H1 (cell line): ENCODE data around the gene MALT1. TPM values are rescaled to one million over a fixed set of nuclear protein-coding genes. Genes with fewer than 3 reads are reported as not detected.

Experiments
- CTCF ChIA-PET: fragments of 300-600 bp; sonication (Branson Sonifier 250); formaldehyde crosslinking; loops from one replicate; lab custom pipeline; 2021; ENCODE audit not compliant: partially characterized antibody; lab: Charles Lee
- POLR2A ChIA-PET: fragments of 300-600 bp; sonication (Branson Sonifier 250); formaldehyde crosslinking; loops from one replicate; lab custom pipeline; 2021; ENCODE audit warnings: inconsistent platforms; ENCODE audit not compliant: partially characterized antibody; lab: Charles Lee
- DNase-seq, 2 experiments: peaks; one replicate each; pipeline versions ENCODE4 v3.0.0 to v3.0.0-alpha.2; 2010 to 2022; ENCODE audit warnings: low spot score in 2 of 2, low read depth in 1 of 2, mixed read lengths in 1 of 2
- FAIRE-seq: peaks from 2 replicates; lab custom pipeline; 2011; peaks lifted over from hg19 to GRCh38; lab: Jason Lieb, UNC
- H2AFZ ChIP-seq: 2 replicates; pipeline ENCODE4 v1.8.1; 2012; ENCODE audit warnings: low read length, inconsistent platforms
- H2AK5ac ChIP-seq: 2 replicates; pipeline ENCODE4 v1.6.1; 2013; ENCODE audit warnings: low read depth, low read length
- H2BK120ac ChIP-seq: replicated peaks from 2 replicates; pipeline ENCODE3; 2013; ENCODE audit warnings: low read depth, low read length, inconsistent platforms
- H2BK12ac ChIP-seq: 2 replicates; pipeline ENCODE4 v1.6.1; 2013; ENCODE audit warnings: low read depth, low read length
- H2BK15ac ChIP-seq: 2 replicates; pipeline ENCODE4 v1.6.1; 2013; ENCODE audit warnings: low read length
- H2BK20ac ChIP-seq: 2 replicates; pipeline ENCODE4 v1.6.1; 2013; ENCODE audit warnings: low read length
- H2BK5ac ChIP-seq: 2 replicates; pipeline ENCODE4 v1.6.1; 2013; ENCODE audit warnings: low read depth, low read length
- H3K14ac ChIP-seq: 2 replicates; pipeline ENCODE4 v1.6.1; 2013; ENCODE audit warnings: inconsistent platforms; ENCODE audit not compliant: insufficient read length
- H3K18ac ChIP-seq: 2 replicates; pipeline ENCODE4 v1.6.1; 2013; ENCODE audit warnings: low read length; ENCODE audit errors: extremely low read depth
- H3K23ac ChIP-seq: 2 replicates; pipeline ENCODE4 v1.6.1; 2013; ENCODE audit warnings: inconsistent platforms; ENCODE audit not compliant: insufficient read length
- H3K23me2 ChIP-seq: 2 replicates; pipeline ENCODE4 v1.6.1; 2013; ENCODE audit warnings: low read depth, low read length
- H3K27ac ChIP-seq: 2 replicates; pipeline ENCODE4 v1.6.1; 2011; ENCODE audit warnings: low read depth, low read length, inconsistent platforms
- H3K27me3 ChIP-seq, 4 experiments: replicated peaks in 1 of 4; 1 replicate in 1 of 4; 2 replicates in 3 of 4; pipeline versions ENCODE4 v1.6.1 to v1.8.1; 2011 to 2013; ENCODE audit warnings: low read length in 3 of 4, mild to moderate bottlenecking in 3 of 4, inconsistent platforms in 2 of 4, mixed read lengths in 2 of 4, moderate library complexity in 1 of 4; ENCODE audit not compliant: control insufficient read depth in 3 of 4, insufficient read depth in 3 of 4; ENCODE audit errors: extremely low read depth in 1 of 4
- H3K36me3 ChIP-seq, 4 experiments: 2 replicates each; pipeline versions ENCODE4 v1.6.1 to v1.8.1; 2011 to 2013; ENCODE audit warnings: mild to moderate bottlenecking in 4 of 4, low read length in 3 of 4, moderate library complexity in 2 of 4, control low read depth in 1 of 4, inconsistent platforms in 1 of 4; ENCODE audit not compliant: insufficient read depth in 4 of 4, control insufficient read depth in 2 of 4
- H3K4ac ChIP-seq: replicated peaks from 2 replicates; pipeline ENCODE3; 2013; ENCODE audit warnings: low read length, low read depth, mixed read lengths, inconsistent platforms; ENCODE audit not compliant: insufficient read length
- H3K4me1 ChIP-seq, 4 experiments: replicated peaks in 1 of 4; 1 replicate in 1 of 4; 2 replicates in 3 of 4; pipeline versions ENCODE4 v1.6.1 to v1.8.1; 2011 to 2013; ENCODE audit warnings: low read length in 3 of 4, inconsistent platforms in 2 of 4, mixed read lengths in 1 of 4; ENCODE audit not compliant: insufficient read depth in 4 of 4, control insufficient read depth in 3 of 4
- H3K4me2 ChIP-seq, 2 experiments: 2 replicates each; pipeline versions ENCODE4 v1.6.1 to v1.8.1; 2011 to 2013; ENCODE audit warnings: low read depth in 2 of 2, low read length in 2 of 2, control low read depth in 1 of 2, inconsistent platforms in 1 of 2, mild to moderate bottlenecking in 1 of 2; ENCODE audit not compliant: insufficient read depth in 1 of 2
- H3K4me3 ChIP-seq, 4 experiments: fragments of 200-600, 300-600 bp in 1 of 4; sonication (generic), shearing (Covaris generic), sonication (Bioruptor Twin) in 1 of 4; 2 replicates each; pipeline versions ENCODE4 v1.5.1 to v1.8.1; 2011 to 2016; ENCODE audit warnings: low read length in 4 of 4, low read depth in 3 of 4, control low read depth in 2 of 4, inconsistent platforms in 2 of 4, mild to moderate bottlenecking in 2 of 4, mixed read lengths in 1 of 4, moderate library complexity in 1 of 4; ENCODE audit not compliant: insufficient read depth in 2 of 4; ENCODE audit errors: extremely low read depth in 1 of 4
- H3K56ac ChIP-seq: replicated peaks from 2 replicates; pipeline ENCODE3; 2013; ENCODE audit warnings: low read depth, mild to moderate bottlenecking, mixed read lengths, low read length, inconsistent platforms; ENCODE audit not compliant: insufficient read length
- H3K79me1 ChIP-seq: 2 replicates; pipeline ENCODE4 v1.6.1; 2013; ENCODE audit warnings: low read depth, low read length, control low read depth
- H3K79me2 ChIP-seq, 2 experiments: 2 replicates each; pipeline versions ENCODE4 v1.6.1 to v1.8.1; 2012 to 2013; ENCODE audit warnings: low read length in 2 of 2, mild to moderate bottlenecking in 2 of 2, inconsistent platforms in 1 of 2; ENCODE audit not compliant: insufficient read depth in 2 of 2, control insufficient read depth in 1 of 2
- H3K9ac ChIP-seq, 4 experiments: replicated peaks in 1 of 4; 1 replicate in 1 of 4; 2 replicates in 3 of 4; pipeline versions ENCODE4 v1.6.1 to v1.8.1; 2011 to 2013; ENCODE audit warnings: low read depth in 3 of 4, low read length in 3 of 4, control low read depth in 2 of 4, mild to moderate bottlenecking in 2 of 4, moderate library complexity in 2 of 4, inconsistent platforms in 1 of 4; ENCODE audit errors: extremely low read depth in 1 of 4
- H3K9me3 ChIP-seq, 2 experiments: 2 replicates each; pipeline versions ENCODE4 v1.6.1 to v1.8.1; 2012 to 2013; ENCODE audit warnings: mild to moderate bottlenecking in 2 of 2, moderate library complexity in 2 of 2, control low read depth in 1 of 2, inconsistent platforms in 1 of 2, low read depth in 1 of 2, low read length in 1 of 2, mixed read lengths in 1 of 2; ENCODE audit not compliant: insufficient read depth in 2 of 2
- H4K20me1 ChIP-seq, 2 experiments: replicated peaks in 1 of 2; 2 replicates each; pipeline versions ENCODE3 to v1.8.1; 2011 to 2013; ENCODE audit warnings: inconsistent platforms in 2 of 2, low read length in 2 of 2, mild to moderate bottlenecking in 1 of 2; ENCODE audit not compliant: insufficient read depth in 2 of 2, control insufficient read depth in 1 of 2
- H4K5ac ChIP-seq: 2 replicates; pipeline ENCODE4 v1.6.1; 2013; ENCODE audit warnings: low read length, low read depth, mixed read lengths, inconsistent platforms; ENCODE audit not compliant: insufficient read length
- H4K8ac ChIP-seq: 2 replicates; pipeline ENCODE4 v1.8.0; 2013; ENCODE audit warnings: mild to moderate bottlenecking, moderate library complexity, low read length, inconsistent platforms; ENCODE audit not compliant: insufficient read depth; ENCODE audit errors: extremely low read depth
- H4K91ac ChIP-seq: replicated peaks from 2 replicates; pipeline ENCODE3; 2013; ENCODE audit warnings: low read length, mixed read lengths, inconsistent platforms; ENCODE audit not compliant: insufficient read length
- ASH2L ChIP-seq: fragments of 200-600, 300-600 bp; sonication (generic); IDR thresholded peaks from one replicate; pipeline ENCODE4 v1.7.1; 2017; ENCODE audit warnings: low read length
- ATF3 ChIP-seq: IDR thresholded peaks from 2 replicates; pipeline ENCODE4 v1.6.1; 2011; ENCODE audit warnings: low read depth, mild to moderate bottlenecking, low read length; ENCODE audit not compliant: insufficient read depth
- BACH1 ChIP-seq: IDR thresholded peaks from 2 replicates; pipeline ENCODE4 v1.6.1; 2012; ENCODE audit warnings: low read length, improper control_type of control experiment
- CBX5 ChIP-seq: fragments of 300-800, 300-1000 bp; sonication (generic); IDR thresholded peaks from 2 replicates; pipeline ENCODE4 v1.7.1; 2016; ENCODE audit warnings: antibody characterized with exemption, low read length, low read depth
- CEBPB ChIP-seq: IDR thresholded peaks from 2 replicates; pipeline ENCODE4 v1.6.1; 2012; ENCODE audit warnings: low read depth, low read length
- JUND ChIP-seq: IDR thresholded peaks from 2 replicates; pipeline ENCODE4 v1.6.1; 2011; ENCODE audit warnings: mild to moderate bottlenecking, improper control_type of control experiment, low read length
- NANOG ChIP-seq: IDR thresholded peaks from 2 replicates; pipeline ENCODE4 v1.6.1; 2011; ENCODE audit warnings: low read length, low read depth, mild to moderate bottlenecking, inconsistent platforms; ENCODE audit not compliant: insufficient read depth, poor library complexity, severe bottlenecking
- PHF8 ChIP-seq: fragments of 200-600 bp; sonication (generic); conservative IDR thresholded peaks from 2 replicates; pipeline ENCODE4 v1.7.1; 2012; ENCODE audit warnings: low read depth, mild to moderate bottlenecking, inconsistent platforms, low read length, moderate library complexity
- RFX5 ChIP-seq: IDR thresholded peaks from 2 replicates; pipeline ENCODE4 v1.6.1; 2011; ENCODE audit warnings: low read depth, low read length, improper control_type of control experiment, borderline replicate concordance
- SIN3A ChIP-seq, 2 experiments: IDR thresholded peaks in 1 of 2; conservative IDR thresholded peaks in 1 of 2; 2 replicates each; pipeline ENCODE4 v1.6.1; 2011 to 2012; ENCODE audit warnings: low read length in 2 of 2, improper control_type of control experiment in 1 of 2, low read depth in 1 of 2, mild to moderate bottlenecking in 1 of 2
- SP1 ChIP-seq: IDR thresholded peaks from 2 replicates; pipeline ENCODE4 v1.6.1; 2011; ENCODE audit warnings: low read depth, low read length
- WGBS, 2 experiments: shearing (Covaris generic) in 1 of 2; methylation state at CpG; one replicate each; pipeline versions ENCODE4 v1.1.6 to v1.1.7; 2013 to 2015; ENCODE audit warnings: low lambda C conversion rate in 2 of 2, mixed read lengths in 2 of 2, inconsistent platforms in 1 of 2, low coverage in 1 of 2, missing lambda C conversion rate in 1 of 2; ENCODE audit not compliant: insufficient replicate concordance in 2 of 2, insufficient coverage in 1 of 2, insufficient read length in 1 of 2; ENCODE audit errors: extremely low coverage in 1 of 2, missing lambda C conversion rate in 1 of 2; 5-methylcytosine and 5-hydroxymethylcytosine counted together
- polyA plus RNA-seq, 7 experiments: library from polyadenylated mRNA; depleted of rRNA in 3 of 7; stranded (reverse) in 5 of 7; unstranded in 2 of 7; fragments of >200 nt in 5 of 7; fragments of 200-250 nt in 2 of 7; gene quantifications; 1 replicate in 5 of 7; 2 replicates in 1 of 7; 4 replicates in 1 of 7; pipeline versions ENCODE4 v1.2.1 to v1.2.3, GENCODE V29; 2011 to 2013; ENCODE audit warnings: missing spikeins in 2 of 7, mixed read lengths in 2 of 7
- total RNA-seq: library from RNA; stranded (reverse); fragmentation: NEBNext Ultra II Directional; extraction: Animal tissue kit (Norgen Biotek cat#: 25700); gene quantifications from 2 replicates; pipeline ENCODE4 v1.2.1, GENCODE V29; 2021

The MALT1 gene
- total and polyA plus RNA-seq, 2 of the 8 experiments (the other 6 are each of a cell fraction or from before 2014, with no cell fraction given), result 10.7 to 25.9 TPM

- H3K14ac ChIP-seq, result no peak overlapping the region
- no peak overlapping the region for H4K91ac ChIP-seq
- H3K36me3 ChIP-seq, result no peaks in the 10 kb centered on the region
- H2BK20ac ChIP-seq, result no peak overlapping the region
- peaks cover 0 to 27% of the 10 kb centered on the region in 2 experiments; a peak in 2 of 4 replicates for H3K79me2 ChIP-seq
- no peak overlapping the region for H3K23ac ChIP-seq
- H2BK12ac ChIP-seq, result no peak overlapping the region
- H2BK15ac ChIP-seq, result 0 out of 2 replicates have a peak overlapping the region, but pooled peaks have one; percentile 5
- H2AFZ ChIP-seq, result no peak overlapping the region
- peak overlapping the region in 2 of 4 experiments; percentile 70 to 88; a peak in 3 of 8 replicates for H3K4me3 ChIP-seq
- no peak overlapping the region for H3K56ac ChIP-seq
- no peak overlapping the region for H3K18ac ChIP-seq
- H4K5ac ChIP-seq, result no peak overlapping the region
- H3K4me2 ChIP-seq, result peak overlapping the region; percentile 66 to 89
- no peak overlapping the region for H2BK120ac ChIP-seq
- H3K9ac ChIP-seq, result no peak overlapping the region; a peak in 1 of 7 replicates
- POLR2A ChIA-PET, result interaction anchor here (0.7 to 3.2 kb wide), 8 partner anchors 9 to 94 kb away, joined by 3 to 20 read pairs (median 4); no protein-coding TSS in a partner anchor
- no peaks in the 10 kb centered on the region for H4K20me1 ChIP-seq
- peak in 1 of 2 experiments; percentile 23 for DNase-seq
- 0 out of 2 replicates have a peak, but pooled peaks cover 2% of the 10 kb centered on the region for H3K79me1 ChIP-seq
- H2BK5ac ChIP-seq, result no peak overlapping the region
- peaks cover 8% of the 10 kb centered on the region for H3K23me2 ChIP-seq
- H4K8ac ChIP-seq, result no peak overlapping the region
- no peak overlapping the region for H3K4ac ChIP-seq
- H3K27ac ChIP-seq, result no peak overlapping the region
- no peaks in the 10 kb centered on the region for H3K27me3 ChIP-seq
- peaks cover 0 to 5% (median 2%) of the 10 kb centered on the region in 4 experiments; a peak in 5 of 7 replicates for H3K4me1 ChIP-seq
- FAIRE-seq, result no peak
- CTCF ChIA-PET, result interaction anchor here (0.9 to 3.2 kb wide), 7 partner anchors 16 to 172 kb away, joined by 3 to 11 read pairs (median 3); no protein-coding TSS in a partner anchor
- no peaks in the 10 kb centered on the region for H3K9me3 ChIP-seq
- no peak overlapping the region for H2AK5ac ChIP-seq
- 89% methylated on average over 11 of the region's 11 CpGs; no CpG with 5 or more reads in 1 of the 2 experiments for WGBS, 2 experiments
- TF ChIP-seq PHF8 (no peak), RFX5 (no peak), SIN3A (conservative IDR thresholded peaks at IDR 0.05 in 1 of 2, IDR thresholded peaks at IDR 0.05 in 1 of 2; ENCODE audit: low read depth in 1 of 2, low read length in 2 of 2) (no peak), BACH1 (no peak), ATF3 (no peak), CBX5 (no peak), JUND (no peak), SP1 (no peak), CEBPB (no peak), NANOG (no peak), ASH2L (no peak)
These were observed 1.4 kb upstream of the MALT1 start for GRCh38 chr18:58669731-58670378.
